Naive B cell (primary cell): Measurements from ENCODE around the gene HOXD12. TPM values are rescaled to one million over a fixed set of nuclear protein-coding genes. Genes with fewer than 3 reads are reported as not detected.
A peak's percentile ranks its signal among the peaks of the same experiment; 100 is the strongest.

Experiments
- ATAC-seq, 2 donors: fragments of 150-1000 bp; cut with Tn5 transposase; 2 replicates each; pipeline ENCODE4 v1.10.0; 2021; ENCODE audit warnings: low read depth in 2 of 2, mild to moderate bottlenecking in 2 of 2, moderate library complexity in 2 of 2
- DNase-seq: peaks from one replicate; pipeline ENCODE4 v3.0.0; 2022
- H3K27ac Mint-ChIP-seq, 6 donors: one replicate each; pipeline ENCODE4 v1.8.0; 2020 to 2022; ENCODE audit warnings: mild to moderate bottlenecking in 6 of 6, mixed read lengths in 6 of 6, moderate library complexity in 5 of 6, inconsistent platforms in 2 of 6
- H3K27me3 Mint-ChIP-seq, 3 donors: one replicate each; pipeline ENCODE4 v1.8.0; 2021 to 2022; ENCODE audit warnings: mixed read lengths in 3 of 3, mild to moderate bottlenecking in 1 of 3
- H3K36me3 Mint-ChIP-seq, 2 donors: one replicate each; pipeline ENCODE4 v1.8.0; 2020 to 2022; ENCODE audit warnings: mixed read lengths in 2 of 2, inconsistent platforms in 1 of 2, mild to moderate bottlenecking in 1 of 2
- H3K4me1 Mint-ChIP-seq, 3 donors: one replicate each; pipeline ENCODE4 v1.8.0; 2020 to 2022; ENCODE audit warnings: mixed read lengths in 3 of 3, inconsistent platforms in 1 of 3, mild to moderate bottlenecking in 1 of 3, moderate library complexity in 1 of 3
- H3K4me3 Mint-ChIP-seq, 8 donors: one replicate each; pipeline ENCODE4 v1.8.0; 2020 to 2022; ENCODE audit warnings: mild to moderate bottlenecking in 8 of 8, mixed read lengths in 8 of 8, moderate library complexity in 8 of 8, inconsistent platforms in 2 of 8
- H3K9me3 Mint-ChIP-seq, 7 donors: one replicate each; pipeline ENCODE4 v1.8.0; 2020 to 2022; ENCODE audit warnings: mixed read lengths in 7 of 7, mild to moderate bottlenecking in 5 of 7, inconsistent platforms in 2 of 7, moderate library complexity in 1 of 7
- polyA plus RNA-seq, 6 donors: library from polyadenylated mRNA; unstranded; fragments of 300-500 nt; fragmentation: Illumina TruSeq; gene quantifications; one replicate each; pipeline ENCODE4 v1.2.3, GENCODE V29; 2021; ENCODE audit warnings: low read depth in 6 of 6

Gene HOXD12
- polyA plus RNA-seq, 6 donors from 2014 or later: not detected

GRCh38 chr2:176083796-176084261, 15.8 kb upstream of the HOXD12 start, which contains the start of gene EVX2:
EVX2 (minus strand) TSS chr2:176083962; CDS start chr2:176083776, 186 bp downstream.
- ATAC-seq (no peak), DNase-seq (no peak)
- Mint-ChIP-seq H3K9me3 (peaks cover 5 to 54% (median 36%) of the 10 kb centered on the region in 7 donors), H3K4me1 (peaks cover 10 to 25% (median 21%) of the 10 kb centered on the region in 3 donors), H3K27me3 (peaks cover 64 to 83% (median 65%) of the 10 kb centered on the region in 3 donors), H3K36me3 (peaks cover 6 to 17% of the 10 kb centered on the region in 2 donors), H3K4me3 (peak within 1 kb of the TSS in 6 of 8 donors; percentile 24 to 75 (median 65)), H3K27ac (peak within 1 kb of the TSS in 5 of 6 donors; percentile 49 to 98 (median 84))

GRCh38 chr2:176084611-176085119, 14.9 kb upstream of the HOXD12 start:
- H3K9me3 Mint-ChIP-seq: peaks cover 0 to 45% (median 33%) of the 10 kb centered on the region in 7 donors
- ATAC-seq: no peak

GRCh38 chr2:176085120-176085788, 14.3 kb upstream of the HOXD12 start:
- DNase-seq (no peak), ATAC-seq (no peak)
- Mint-ChIP-seq H3K27ac (peak overlapping the region in 4 of 6 donors; percentile 63 to 98 (median 90)), H3K27me3 (peaks cover 65 to 86% (median 66%) of the 10 kb centered on the region in 3 donors), H3K4me3 (peak overlapping the region in 3 of 8 donors; percentile 69 to 72 (median 70)), H3K4me1 (peaks cover 3 to 17% (median 13%) of the 10 kb centered on the region in 3 donors), H3K36me3 (peaks cover 4 to 9% of the 10 kb centered on the region in 2 donors), H3K9me3 (peaks cover 0 to 45% (median 33%) of the 10 kb centered on the region in 7 donors)

More at GRCh38 chr2:176084611-176085119, 14.9 kb upstream of the HOXD12 start:
- Mint-ChIP-seq H3K27ac (peak overlapping the region in 5 of 6 donors; percentile 49 to 98 (median 84)), H3K36me3 (peaks cover 4 to 10% of the 10 kb centered on the region in 2 donors), H3K4me1 (peaks cover 4 to 17% (median 15%) of the 10 kb centered on the region in 3 donors), H3K27me3 (peaks cover 61 to 83% (median 63%) of the 10 kb centered on the region in 3 donors), H3K4me3 (peak overlapping the region in 5 of 8 donors; percentile 10 to 72 (median 56))
- no peak for DNase-seq

DNA sequence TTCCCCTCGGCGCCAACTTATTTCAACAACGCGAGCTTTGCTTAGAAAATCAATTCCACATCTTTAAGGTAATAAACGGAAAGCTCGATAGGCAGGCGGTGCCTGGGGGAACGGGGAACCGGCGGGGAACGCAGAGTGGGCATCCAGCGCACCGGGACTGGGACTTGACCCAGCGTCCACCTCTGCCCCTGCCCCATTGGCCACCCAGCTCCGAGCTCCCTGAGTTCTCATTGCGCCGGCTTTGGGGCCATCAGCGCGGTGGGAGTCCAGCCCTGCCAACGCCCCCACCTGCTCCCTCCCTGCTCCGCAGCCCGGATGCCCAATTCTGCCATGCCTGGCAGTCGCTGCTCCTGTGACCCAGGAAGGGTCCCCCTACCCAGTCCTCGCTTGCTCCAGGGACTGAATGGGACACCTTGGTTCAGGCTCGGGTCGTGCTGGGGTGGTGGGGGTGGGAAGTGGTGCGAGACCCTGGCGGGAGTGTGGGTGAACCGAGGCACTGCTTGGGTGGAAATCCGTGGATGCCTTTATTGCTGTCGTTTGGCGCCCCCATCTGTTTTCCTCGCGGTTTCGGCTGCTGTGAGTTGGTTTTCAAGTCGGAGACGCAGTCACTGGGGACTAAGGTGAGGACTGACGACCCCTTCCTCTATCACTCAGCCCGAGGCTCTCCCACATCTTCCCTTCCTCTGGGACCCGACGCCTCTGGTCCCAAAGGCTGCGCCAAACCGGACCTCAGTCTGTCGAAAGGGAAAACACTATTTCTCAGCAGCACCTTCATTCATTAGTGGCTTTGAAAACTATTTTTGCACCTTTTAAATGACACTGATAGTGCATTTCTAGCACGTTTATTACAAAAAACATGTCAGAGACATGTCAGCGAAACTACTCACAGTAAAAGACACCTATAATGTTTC, 13.5 kb upstream of the HOXD12 start:
- Mint-ChIP-seq H3K27ac (peak overlapping the region in 3 of 6 donors; percentile 63 to 96 (median 90)), H3K36me3 (peaks cover 4 to 13% of the 10 kb centered on the region in 2 donors), H3K9me3 (peaks cover 0 to 45% (median 32%) of the 10 kb centered on the region in 7 donors), H3K4me3 (peak overlapping the region in 4 of 8 donors; percentile 30 to 79 (median 58)), H3K27me3 (peaks cover 71 to 88% (median 73%) of the 10 kb centered on the region in 3 donors), H3K4me1 (peaks cover 3 to 15% (median 13%) of the 10 kb centered on the region in 3 donors)
- no peak for DNase-seq
- ATAC-seq: no peak

GRCh38 chr2:176087330-176088047, 12.1 kb upstream of the HOXD12 start:
- Mint-ChIP-seq H3K27ac (peak overlapping the region in 3 of 6 donors; percentile 12 to 94 (median 90)), H3K36me3 (peaks cover 4 to 16% of the 10 kb centered on the region in 2 donors), H3K4me1 (peaks cover 8 to 13% (median 12%) of the 10 kb centered on the region in 3 donors), H3K4me3 (peak overlapping the region in 5 of 8 donors; percentile 32 to 76 (median 67)), H3K9me3 (peaks cover 0 to 48% (median 35%) of the 10 kb centered on the region in 7 donors), H3K27me3 (peaks cover 72 to 93% (median 87%) of the 10 kb centered on the region in 3 donors)
- no peak for DNase-seq
- ATAC-seq: no peak

- peaks cover 4 to 16% of the 10 kb centered on the region in 2 donors for H3K36me3 Mint-ChIP-seq
- DNase-seq (no peak), ATAC-seq (no peak)
- peaks cover 68 to 91% (median 84%) of the 10 kb centered on the region in 3 donors for H3K27me3 Mint-ChIP-seq
- H3K27ac Mint-ChIP-seq: peak overlapping the region in 5 of 6 donors; percentile 12 to 94 (median 23)
- H3K4me1 Mint-ChIP-seq: peaks cover 11 to 13% (median 12%) of the 10 kb centered on the region in 3 donors
- H3K9me3 Mint-ChIP-seq: peaks cover 0 to 43% (median 29%) of the 10 kb centered on the region in 7 donors
- peak overlapping the region in 5 of 8 donors; percentile 34 to 67 (median 45) for H3K4me3 Mint-ChIP-seq
These were observed 11.3 kb upstream of the HOXD12 start for GRCh38 chr2:176088048-176088936.

DNA sequence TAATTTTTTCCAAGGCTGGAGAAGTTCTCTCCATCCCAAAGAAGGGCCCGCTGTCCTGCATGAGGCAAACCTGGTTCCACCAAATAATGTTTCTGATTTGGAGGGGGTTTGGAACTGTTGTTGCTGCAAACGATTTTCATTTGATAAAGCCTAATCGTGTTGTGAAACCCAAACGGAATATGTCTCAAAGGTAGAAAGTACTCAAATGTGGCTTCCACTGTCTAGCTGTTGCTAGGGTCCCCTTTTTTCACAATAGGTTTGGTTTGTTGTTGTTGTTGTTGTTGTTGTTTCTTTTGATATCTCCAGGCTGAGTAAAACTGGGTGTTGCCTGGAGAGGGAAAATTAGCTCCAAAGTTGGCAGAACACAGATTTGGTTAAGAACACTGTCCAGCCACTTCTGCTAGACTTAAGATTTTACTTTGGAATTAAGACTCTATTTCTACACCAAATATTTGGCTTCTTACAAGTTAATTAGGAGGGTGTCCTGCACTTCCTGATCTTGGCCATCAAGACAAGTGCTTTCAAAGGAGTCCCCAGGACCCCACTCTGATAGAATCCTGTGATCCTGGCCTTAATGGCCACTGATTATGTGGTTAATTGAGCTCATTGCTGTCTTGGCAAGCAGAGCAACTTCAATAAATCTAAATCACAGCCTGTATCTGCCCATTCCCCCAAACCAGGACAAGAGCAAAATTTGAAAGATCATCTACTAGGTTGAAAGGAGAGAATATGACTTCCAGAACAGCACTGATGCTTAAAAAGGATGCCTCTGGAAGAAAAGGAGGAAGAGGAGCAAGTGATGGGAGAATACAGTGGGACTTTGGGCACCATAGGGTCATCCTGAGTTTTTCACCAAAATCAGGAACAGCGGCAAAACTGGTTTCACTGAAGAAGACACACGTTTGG, 10.4 kb upstream of the HOXD12 start:
- Mint-ChIP-seq H3K27me3 (peaks cover 70 to 91% (median 85%) of the 10 kb centered on the region in 3 donors), H3K4me3 (peak overlapping the region in 3 of 8 donors; percentile 31 to 54 (median 40)), H3K9me3 (peaks cover 0 to 43% (median 26%) of the 10 kb centered on the region in 7 donors), H3K36me3 (peaks cover 0 to 16% of the 10 kb centered on the region in 2 donors), H3K4me1 (peaks cover 18 to 20% (median 18%) of the 10 kb centered on the region in 3 donors), H3K27ac (peak overlapping the region in 2 of 6 donors; percentile 88 to 94)
- DNase-seq (no peak), ATAC-seq (no peak)

- ATAC-seq (no peak), DNase-seq (no peak)
- Mint-ChIP-seq H3K36me3 (peaks cover 0 to 16% of the 10 kb centered on the region in 2 donors), H3K4me1 (peaks cover 14 to 23% (median 18%) of the 10 kb centered on the region in 3 donors), H3K27ac (no peak overlapping the region), H3K4me3 (peak overlapping the region in 1 of 8 donors; percentile 54), H3K9me3 (peaks cover 0 to 42% (median 19%) of the 10 kb centered on the region in 7 donors), H3K27me3 (peaks cover 71 to 91% (median 85%) of the 10 kb centered on the region in 3 donors)
These were observed 9.7 kb upstream of the HOXD12 start for GRCh38 chr2:176089843-176090395.

DNA sequence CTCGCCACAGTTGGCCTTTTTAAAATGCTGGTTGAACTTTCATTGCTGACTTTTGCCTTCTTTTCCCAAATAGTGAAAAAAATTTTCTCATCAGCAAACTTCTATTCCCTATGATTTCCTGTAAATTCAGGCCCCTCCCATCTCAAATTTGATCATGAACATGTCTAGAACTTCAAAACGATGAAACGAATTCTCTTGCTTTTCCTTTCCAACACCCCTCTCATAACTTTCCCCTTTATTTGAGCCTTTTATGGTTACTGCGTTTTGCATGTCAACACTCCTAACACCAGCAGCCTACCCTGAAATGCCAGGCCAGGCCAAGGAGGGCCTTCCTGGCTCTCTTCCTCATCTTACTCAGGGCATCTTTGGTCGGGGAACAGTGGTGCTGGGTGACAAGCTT, 8.7 kb upstream of the HOXD12 start:
- Mint-ChIP-seq H3K27ac (peak overlapping the region in 2 of 6 donors; percentile 0 to 78), H3K4me1 (peaks cover 14 to 23% (median 18%) of the 10 kb centered on the region in 3 donors), H3K9me3 (peaks cover 0 to 43% (median 22%) of the 10 kb centered on the region in 7 donors), H3K36me3 (peaks cover 0 to 16% of the 10 kb centered on the region in 2 donors), H3K4me3 (peak overlapping the region in 1 of 8 donors; percentile 13), H3K27me3 (peaks cover 74 to 91% (median 87%) of the 10 kb centered on the region in 3 donors)
- ATAC-seq (no peak), DNase-seq (no peak)
